SH-SY5Y (cell line): Measurements from ENCODE around the gene SLC22A9.

Source experiments
- GATA2 ChIP-seq: IDR thresholded peaks from 2 replicates; pipeline ENCODE4 v1.6.1; 2011; ENCODE audit warnings: mild to moderate bottlenecking, low read depth, low read length
- GATA3 ChIP-seq: IDR thresholded peaks from 2 replicates; pipeline ENCODE4 v1.6.1; 2011; ENCODE audit warnings: low read depth, mild to moderate bottlenecking, low read length, moderate library complexity

The SLC22A9 gene

GRCh38 chr11:63427971-63428508, 58.5 kb downstream of the SLC22A9 start:
- no peak for TF ChIP-seq GATA2
- no peak for TF ChIP-seq GATA3

GRCh38 chr11:63443714-63444113, 74.1 kb downstream of the SLC22A9 start:
- no peak for TF ChIP-seq GATA2
- TF ChIP-seq GATA3: no peak

GRCh38 chr11:63444160-63444559, 74.6 kb downstream of the SLC22A9 start:
- TF ChIP-seq GATA3 (no peak), GATA2 (no peak)

GRCh38 chr11:63445118-63445517, 75.5 kb downstream of the SLC22A9 start:
- TF ChIP-seq GATA3 (no peak), GATA2 (no peak)

- no peak for TF ChIP-seq GATA3
- no peak for TF ChIP-seq GATA2
Observed at GRCh38 chr11:63445720-63446119, 76.1 kb downstream of the SLC22A9 start.

- TF ChIP-seq GATA2 (no peak), GATA3 (no peak)
Observed at GRCh38 chr11:63448646-63449045, 79.1 kb downstream of the SLC22A9 start.

- TF ChIP-seq GATA3: no peak
- no peak for TF ChIP-seq GATA2
Observed at GRCh38 chr11:63459586-63459985, 90.0 kb downstream of the SLC22A9 start.
